HG02840 (cell line): ENCODE results near the gene TPX2.

Source experiments
- ATAC-seq: cut with Tn5 transposase; IDR thresholded peaks from one replicate; pipeline ENCODE4 v1.9.1; 2021; ENCODE audit warnings: mild to moderate bottlenecking, moderate library complexity, moderate number of reproducible peaks; ENCODE audit not compliant: unreplicated experiment, low FRiP score

Gene TPX2

DNA sequence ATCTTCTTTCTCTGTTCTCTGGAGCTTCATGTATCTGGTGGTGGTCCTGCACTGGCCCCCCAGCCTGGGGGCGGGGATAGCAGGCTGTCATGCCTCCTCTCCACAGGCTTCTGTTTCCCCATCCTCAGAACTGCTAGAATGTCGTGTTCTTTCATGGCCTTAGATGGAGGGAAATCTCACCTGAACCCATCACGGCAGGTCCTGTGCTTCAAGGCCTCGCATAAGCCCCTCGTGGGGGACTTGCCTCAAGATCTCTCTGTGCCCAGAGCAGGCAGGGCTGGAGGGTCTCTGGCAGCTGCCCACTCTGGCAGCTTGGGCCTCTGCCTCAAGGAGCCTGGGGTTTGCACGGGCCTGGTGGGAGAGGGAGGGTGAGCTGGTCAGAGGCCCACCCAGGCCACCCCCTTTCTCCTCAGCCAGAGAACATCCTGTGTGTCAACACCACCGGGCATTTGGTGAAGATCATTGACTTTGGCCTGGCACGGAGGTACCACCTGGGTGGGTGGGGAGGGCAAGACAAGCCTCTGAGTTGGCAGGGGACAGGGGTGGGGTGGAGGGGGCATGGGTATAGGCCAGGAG, 91.4 kb downstream of the TPX2 start:
- ATAC-seq = no peak

DNA sequence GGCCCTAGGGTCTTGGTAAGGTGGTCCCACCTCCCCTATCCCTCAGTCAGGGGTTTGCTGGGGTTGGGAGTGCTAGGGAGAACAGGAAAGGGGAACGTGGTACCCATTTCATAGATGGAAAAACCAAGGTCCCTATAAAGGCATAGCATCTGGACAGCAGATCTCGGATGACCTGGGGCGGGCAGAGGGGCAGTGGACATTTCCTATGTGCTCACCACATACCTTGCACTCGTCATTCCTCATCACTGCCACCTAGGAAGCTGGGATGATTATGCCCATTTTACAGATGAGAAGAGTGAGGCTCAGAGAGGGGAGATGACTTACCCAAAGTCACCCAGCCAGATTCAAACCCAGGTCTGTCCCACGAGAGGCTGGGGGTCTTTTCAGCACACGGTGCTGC, 92.1 kb downstream of the TPX2 start:
- no peak for ATAC-seq

DNA sequence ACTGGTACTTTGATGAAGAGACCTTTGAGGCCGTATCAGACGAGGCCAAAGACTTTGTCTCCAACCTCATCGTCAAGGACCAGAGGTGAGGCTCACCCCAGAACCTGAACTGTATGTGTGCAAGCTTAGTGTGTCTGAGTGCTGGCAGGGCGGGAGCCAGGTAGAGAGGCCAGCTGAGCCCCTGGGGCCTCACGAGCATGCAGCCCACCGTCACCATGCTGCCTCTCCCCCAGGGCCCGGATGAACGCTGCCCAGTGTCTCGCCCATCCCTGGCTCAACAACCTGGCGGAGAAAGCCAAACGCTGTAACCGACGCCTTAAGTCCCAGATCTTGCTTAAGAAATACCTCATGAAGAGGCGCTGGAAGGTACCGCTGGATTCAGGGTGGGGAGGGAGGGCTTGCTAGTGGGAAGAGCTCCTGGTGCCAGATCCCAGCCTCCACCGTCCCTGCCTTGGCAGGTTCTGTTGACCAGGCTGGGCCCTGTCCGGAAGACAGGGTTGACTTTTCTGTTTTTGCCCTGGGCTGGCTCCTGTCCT, 92.7 kb downstream of the TPX2 start:
- ATAC-seq = no peak

DNA sequence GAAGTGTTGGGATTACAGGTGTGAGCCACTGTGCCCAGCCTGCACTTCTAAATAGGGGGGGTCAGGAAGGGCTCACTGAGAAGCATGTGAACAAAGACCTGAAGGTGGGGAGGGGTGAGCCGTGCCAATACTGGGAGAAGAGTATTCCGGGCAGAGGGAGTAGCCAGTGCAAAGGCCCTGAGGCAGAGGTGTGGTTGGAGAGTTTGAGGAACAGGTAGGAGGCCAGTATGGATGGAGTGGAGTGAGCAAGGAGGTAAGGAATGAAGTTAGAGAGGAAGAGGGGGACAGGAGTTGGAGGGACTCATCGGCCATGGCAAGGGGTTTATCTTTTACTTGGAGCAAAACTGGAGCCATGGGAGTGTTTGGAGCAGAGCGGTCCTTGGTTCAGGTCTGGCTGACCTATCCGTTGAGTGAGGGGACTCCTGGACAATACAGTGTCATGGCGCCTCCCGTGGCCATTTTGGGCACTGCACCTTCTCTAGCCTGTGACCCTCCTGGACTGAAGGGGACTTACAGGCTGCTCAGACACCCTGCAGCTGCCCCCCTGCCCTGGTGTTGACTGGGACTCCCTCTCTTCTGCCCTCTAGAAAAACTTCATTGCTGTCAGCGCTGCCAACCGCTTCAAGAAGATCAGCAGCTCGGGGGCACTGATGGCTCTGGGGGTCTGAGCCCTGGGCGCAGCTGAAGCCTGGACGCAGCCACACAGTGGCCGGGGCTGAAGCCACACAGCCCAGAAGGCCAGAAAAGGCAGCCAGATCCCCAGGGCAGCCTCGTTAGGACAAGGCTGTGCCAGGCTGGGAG, 94.2 kb downstream of the TPX2 start:
- ATAC-seq = no peak

DNA sequence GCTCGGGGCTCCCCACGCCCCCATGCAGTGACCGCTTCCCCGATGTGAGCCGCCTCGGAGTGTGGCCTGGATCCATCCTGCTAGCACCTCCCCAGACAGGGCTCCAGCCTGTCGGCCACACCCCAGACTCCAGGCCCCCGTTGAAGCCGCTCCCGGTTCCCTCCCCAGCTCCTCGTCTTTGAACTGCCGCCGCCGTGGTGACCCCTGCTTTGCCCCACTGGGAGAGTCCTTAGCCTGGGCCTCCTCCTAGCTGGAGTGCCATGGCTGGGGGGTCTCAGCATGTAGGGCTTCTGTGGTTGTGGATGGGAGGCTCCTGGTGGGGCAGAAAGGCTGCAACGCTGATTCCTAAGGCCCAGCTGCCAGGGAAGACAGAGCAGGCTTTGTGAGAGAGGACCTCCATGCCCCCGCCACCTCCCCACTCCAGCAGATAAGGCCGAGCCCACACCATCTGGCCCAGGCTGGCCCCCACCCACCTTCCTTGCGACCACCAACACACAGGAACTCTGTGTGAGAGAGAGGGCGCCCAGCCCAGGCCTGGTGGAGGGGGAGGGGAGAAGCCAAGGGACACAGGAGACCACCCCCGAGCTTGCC, 94.9 kb downstream of the TPX2 start:
- ATAC-seq = no peak

DNA sequence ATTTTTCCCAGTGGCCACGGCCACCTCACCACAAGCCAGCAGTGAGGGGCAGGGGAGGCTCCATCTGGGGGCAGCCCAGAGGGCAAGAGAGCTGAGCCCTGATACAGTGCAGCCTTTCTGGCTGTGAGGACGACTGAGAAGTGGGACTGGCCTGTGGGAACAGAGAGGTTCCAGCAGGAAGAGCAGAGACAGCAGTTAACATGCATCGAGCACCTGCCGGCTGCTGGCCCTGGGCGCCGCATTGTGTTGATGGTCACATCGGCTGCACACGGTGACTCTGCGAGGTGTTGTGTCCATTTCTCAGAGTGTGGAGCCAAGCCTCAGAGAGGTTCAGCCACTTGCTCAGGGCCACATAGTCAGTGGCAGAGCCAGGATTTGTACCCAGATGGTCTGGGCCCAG, 96.5 kb downstream of the TPX2 start:
- ATAC-seq = no peak

DNA sequence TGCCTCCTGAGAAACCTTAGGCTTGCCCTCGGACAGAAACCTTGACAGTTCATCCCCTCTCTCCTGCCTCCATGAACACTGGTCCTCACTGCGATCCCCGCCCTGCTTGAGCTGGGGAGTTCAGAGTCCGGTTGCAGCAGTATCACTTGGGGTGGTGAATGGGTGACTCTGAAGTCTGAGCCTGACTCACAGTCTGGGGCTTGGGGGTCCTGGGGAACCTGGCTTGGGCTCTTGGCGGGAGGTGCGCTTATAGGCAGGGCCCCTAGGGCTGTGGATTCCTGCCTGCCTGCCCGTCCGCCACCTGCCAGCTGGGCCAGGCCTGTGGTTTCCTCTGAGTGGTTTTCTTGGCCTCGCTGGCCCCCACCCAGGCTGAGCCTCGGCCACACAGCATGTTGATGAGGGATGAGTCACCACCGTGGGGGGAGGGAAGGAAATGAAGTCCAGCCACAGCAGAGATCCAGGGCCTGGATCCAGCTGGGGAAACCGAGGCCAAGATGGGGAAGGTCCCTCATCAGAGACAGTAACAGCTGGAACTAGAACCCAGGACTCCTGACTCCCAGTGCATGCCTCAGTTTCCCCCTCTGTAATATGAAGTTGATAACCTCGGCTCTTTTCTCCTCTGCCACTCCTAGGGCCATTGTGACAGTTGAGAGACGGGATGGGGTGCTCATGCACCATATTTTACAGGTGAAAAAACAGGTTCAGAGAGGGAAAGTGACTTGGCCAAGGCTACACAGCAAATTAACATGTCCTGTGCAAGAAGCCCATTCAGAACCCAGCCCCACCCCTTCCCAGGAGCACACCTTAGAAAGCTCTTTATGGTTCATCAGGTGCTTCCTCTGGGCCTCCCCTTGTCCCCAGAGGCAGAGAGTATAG, 97.1 kb downstream of the TPX2 start:
- no peak for ATAC-seq

DNA sequence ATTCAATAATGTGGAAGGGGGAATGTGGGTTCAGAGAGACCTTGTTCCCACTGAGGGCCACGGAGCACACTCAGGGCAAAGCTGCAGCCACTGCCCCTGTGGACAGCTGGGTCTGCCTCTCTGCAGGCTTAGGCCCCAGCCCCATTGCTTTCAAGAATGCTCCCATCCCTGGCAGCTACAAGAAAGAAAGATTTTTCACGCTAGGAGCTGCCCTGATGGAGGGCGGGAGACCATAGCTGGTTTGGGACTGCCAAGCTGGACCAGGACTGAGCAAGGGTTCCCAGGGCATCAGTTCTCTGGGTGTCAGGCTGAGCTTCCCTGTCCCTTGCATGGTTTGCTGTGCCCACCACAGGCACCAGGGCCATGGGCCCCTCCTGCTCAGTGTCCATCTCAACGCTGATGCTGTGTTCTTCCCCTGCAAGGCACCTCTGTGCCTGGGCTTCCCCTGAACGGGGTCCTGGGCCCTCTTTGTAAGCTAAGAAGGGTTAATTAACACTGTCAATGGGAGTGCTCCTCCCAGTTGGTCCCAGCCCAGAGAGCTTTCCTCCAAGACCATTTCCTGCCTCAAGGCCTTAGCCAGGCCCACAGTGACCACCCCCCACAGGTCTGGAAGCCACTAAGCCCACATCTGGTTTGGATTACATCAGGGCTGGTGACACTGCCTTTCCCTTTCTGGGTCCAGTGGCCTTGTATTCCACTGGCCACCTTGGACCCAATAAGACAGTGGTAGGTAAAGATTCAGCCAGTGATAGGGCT, 97.9 kb downstream of the TPX2 start:
- ATAC-seq = no peak

DNA sequence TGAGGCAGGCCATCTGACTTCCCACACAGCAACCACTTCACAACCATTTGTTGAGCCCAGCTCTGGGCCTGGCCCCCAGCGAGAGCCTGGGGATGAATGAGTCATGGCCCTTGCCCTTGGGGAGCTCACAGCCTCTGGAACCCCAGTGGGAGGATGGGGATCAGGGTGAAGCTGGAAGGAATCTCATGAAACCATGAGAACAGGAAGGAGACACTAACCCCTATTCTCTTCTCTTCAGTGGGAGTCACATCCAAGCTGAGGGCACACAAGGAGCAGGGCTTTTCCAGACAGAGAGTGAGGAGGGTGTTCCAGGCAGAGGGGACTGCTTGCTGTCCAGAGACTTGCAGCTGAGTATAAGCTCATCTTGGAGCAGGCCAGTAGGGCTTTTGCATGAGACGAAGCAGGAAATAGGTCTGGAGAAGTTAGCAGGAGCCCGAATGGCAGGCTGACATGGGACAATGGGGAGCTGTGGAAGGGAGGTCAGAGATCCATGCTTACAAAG, 98.9 kb downstream of the TPX2 start:
- ATAC-seq = no peak

DNA sequence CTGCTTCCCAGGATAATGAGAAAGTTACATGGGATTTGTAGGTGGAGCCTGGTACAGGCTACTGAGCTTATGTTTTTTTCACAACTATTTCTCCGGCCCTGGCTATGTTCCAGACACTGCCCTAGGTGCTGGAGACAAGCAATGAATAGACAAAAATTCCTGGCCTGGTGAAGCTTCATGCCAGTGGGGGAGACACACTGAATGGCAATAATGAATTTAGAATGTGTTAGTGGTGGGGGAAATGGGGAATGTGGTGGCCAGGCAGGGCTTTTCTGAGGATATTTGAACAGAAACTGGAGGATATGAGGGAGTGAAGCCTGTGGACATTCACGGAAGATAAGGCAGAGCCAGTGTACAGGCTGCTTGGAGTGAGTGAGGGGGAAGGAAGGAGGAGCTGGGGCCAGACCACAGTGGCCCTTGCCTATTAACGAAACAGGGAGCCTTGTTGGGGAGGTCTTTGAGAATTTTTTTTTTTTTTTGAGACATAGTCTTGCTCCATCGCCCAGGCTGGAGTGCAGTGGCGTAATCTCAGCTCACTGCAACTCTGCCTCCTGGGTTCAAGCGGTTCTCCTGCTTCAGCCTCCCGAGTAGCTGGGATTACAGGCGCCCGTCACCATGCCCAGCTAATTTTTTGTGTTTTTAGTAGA, 99.7 kb downstream of the TPX2 start:
- no peak for ATAC-seq

DNA sequence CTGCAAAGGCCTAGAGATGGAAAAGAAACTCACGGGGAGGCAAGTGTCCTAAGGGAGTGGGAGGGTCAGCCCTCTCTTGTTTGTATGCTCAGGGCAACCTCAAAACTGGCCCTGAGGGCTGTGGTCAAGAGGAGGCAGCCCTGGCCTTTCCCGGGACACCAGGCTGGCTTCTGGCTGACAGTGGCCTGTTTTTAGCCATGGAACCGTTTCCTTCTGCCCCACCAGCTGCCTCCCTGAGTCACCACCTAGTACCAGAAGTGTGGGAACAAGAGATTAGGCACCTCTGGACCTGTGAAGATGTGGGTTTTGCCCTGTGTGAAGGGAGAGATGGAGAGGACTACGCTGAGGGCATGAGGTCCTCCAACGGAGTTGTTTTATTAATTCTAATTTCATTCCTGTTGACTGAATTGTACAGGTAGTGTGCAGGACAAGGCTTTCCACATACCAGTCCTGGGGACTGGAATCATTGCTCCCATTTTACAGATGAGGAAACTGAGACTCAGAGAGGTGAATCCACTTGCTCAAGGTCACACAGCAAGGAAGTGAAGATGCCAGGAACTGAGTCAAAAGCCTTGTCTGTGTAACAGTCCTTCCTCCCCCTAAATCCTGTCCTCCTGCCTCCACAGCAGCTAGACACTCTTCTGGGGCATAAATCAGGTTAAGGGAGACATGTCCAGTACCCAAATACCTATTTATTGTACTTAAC, 100.8 kb downstream of the TPX2 start:
- ATAC-seq = no peak

DNA sequence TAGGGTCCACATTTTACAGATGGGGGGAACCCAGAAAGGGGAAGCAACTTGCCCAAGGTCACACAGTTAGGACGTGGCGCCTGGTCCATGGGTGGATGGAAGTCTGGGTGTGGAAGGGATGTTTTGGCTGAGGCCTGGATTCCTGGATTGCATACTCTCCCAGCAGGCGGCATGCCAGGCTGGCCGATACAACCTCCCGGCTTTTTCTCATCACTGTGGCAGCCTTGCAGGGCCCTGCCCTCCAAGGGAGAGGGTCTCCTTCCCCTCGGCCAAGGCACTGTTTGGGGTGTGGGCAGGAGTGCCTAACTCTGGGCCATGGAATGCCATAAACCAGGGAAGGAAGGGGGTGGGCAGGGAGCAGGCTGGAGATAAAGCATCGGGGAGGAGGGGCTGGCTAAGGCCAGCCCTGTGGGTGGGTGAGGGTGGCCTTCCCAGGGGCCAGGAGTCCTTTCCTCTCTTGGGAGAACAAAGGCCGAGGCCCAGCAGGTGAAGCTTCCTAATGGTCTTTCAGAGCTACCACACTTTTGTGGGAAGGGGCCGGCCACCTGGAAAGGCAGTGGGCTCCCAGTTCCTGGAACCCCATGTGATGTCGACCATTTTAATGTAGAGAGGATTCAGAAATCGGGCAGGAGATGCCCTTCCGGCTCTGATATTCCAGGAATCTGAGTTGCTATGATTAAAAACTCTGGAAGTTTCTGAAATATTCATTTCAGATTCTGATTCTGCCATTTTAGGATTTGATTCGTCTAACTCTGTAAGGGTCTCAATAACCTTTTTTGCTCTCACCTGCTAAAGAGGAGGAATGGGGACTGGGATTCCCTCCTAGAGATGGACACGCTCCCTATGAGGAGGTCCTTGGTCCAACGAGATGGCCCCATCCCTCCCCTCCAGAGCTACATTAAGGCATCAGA, 102.1 kb downstream of the TPX2 start:
- ATAC-seq = no peak

DNA sequence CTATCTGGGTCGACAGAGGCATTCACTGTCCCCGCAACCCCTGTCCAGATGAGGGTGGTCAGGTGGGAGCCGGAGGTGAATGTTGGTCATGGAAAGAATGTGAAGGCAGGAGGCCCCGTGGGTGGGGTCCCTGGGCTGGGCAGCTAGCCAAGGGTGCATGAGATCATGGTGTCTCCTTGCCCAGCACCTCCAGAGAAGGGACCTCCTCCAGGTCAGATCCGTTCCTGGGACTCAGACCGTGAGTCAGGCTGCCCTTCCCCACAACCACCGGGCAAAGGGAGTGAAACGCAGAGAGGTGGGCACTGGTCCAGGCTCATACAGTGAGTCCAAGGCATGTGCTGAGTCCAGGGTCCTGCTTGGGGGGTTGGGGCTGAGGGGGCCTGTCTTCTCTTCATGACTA, 102.8 kb downstream of the TPX2 start:
- ATAC-seq = no peak

DNA sequence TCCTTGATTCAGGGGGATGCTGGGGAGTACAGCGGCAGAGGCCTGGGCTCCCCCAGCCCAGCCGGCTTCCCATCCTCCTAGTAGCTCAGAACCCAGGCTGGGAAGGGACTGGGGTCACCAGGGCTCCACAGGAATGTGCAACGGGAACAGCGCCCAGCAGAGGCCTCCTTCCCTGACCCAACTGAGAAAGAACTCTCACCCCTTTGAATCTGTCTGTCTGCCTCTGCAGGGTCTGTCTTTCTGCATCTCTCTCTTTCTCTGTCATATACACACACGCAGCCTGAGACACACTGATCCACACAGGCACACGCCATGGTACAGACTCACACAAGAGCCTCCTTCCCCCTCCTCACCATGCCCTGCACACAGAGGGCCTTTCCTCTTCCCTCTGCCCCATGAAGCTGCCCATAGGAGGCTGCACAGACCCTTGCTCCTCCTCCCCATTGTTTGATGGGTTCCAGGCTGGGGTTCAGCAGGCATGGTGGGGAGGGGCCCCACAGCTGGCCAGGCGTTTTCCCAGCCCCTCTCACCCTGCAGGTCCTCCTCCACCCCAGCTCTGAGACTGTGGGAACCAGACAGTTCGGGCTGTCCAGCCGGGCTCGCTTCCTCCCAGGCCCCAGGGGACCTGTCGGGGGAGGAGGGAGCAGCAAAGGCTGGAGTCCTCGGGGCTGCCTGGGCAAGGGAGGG, 103.5 kb downstream of the TPX2 start:
- no peak for ATAC-seq

DNA sequence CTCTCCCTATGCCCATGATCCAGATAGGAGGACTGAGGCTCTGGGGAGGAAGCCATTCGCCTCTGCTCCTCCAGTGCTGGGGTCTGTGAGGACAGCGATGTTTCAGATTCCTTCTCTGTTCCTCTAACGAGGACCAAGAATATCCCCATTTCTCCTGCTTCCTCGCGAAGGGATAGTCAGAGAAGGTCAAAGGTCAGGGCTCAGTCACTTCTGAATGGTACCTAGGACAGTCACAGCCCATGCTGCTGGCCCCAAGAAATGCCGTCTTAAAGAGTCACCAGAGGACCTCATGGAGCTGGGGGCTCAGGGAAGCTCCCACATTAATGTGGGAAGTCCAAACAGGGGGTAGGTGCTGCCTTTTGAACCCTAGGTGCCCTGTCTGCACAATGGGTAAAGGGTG, 104.2 kb downstream of the TPX2 start:
- no peak for ATAC-seq

DNA sequence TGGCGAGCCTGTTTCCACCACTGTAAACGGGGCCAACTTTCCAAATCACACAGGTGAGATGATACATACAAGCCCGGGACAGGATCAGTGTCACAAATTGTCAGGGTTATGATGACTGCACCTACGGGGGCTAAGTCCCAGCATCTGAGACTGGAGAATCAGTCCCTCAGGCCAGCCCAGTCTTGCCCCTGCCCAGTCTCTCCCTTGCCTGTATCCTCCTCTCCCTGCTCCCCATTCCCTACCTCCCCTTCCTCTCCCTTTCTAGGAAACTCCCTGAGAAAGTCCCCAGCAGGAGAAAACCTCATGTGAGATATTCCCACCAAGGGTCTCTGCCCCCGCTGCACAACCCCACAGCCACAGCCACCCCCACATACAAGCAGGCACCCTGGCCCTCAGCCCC, 104.8 kb downstream of the TPX2 start:
- ATAC-seq = no peak

DNA sequence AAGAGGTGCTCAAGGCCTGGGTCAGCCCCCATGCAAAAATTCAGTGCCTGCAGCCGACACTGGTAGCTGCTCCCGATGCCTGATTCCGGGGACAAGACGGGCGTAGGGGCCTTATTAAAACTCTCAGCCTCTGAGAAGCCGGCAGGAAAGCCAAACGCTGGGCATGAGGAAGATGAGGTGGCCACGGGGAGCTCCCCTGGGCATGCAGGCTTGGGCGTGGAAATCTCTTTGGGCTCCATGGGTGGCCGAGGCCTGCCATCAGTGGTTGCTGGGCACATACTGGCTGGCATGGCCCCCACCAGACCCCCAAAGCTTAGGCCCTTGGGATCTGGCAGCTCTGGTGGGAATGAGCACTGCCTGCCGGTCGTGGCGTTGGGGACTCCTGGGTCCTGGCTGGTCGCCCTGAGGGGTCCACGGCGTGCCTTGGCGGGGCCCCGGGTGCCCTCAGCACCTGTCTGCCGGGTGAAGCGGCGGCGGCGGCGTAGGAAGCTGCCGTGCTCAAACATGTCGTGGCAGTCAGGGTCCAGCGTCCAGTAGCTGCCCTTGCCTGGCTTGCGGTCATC, 105.7 kb downstream of the TPX2 start:
- ATAC-seq = no peak
